Measurements from ENCODE around the gene PIP5K1C.

Gene PIP5K1C

GRCh38 chr19:3620817-3621547 lies 79.3 kb downstream of the PIP5K1C start:
- no peak for DNase-seq (ENCODE audit: low read depth)
- H3K4me3 ChIP-seq (ENCODE audit: low read length): no peak overlapping the region
- no peak for TF ChIP-seq CTCF (conservative IDR thresholded peaks at IDR 0.05; ENCODE audit: low read depth, low read length)

GRCh38 chr19:3620145-3620816 lies 80.0 kb downstream of the PIP5K1C start:
- no peak overlapping the region for H3K4me3 ChIP-seq (ENCODE audit: low read length)
- no peak for TF ChIP-seq CTCF (conservative IDR thresholded peaks at IDR 0.05; ENCODE audit: low read depth, low read length)
- DNase-seq (ENCODE audit: low read depth): no peak

- H3K4me3 ChIP-seq (ENCODE audit: low read length): no peak overlapping the region
- no peak for DNase-seq (ENCODE audit: low read depth)
Observed at GRCh38 chr19:3619631-3620012, 80.6 kb downstream of the PIP5K1C start.

GRCh38 chr19:3618811-3619630 lies 81.2 kb downstream of the PIP5K1C start:
- H3K4me3 ChIP-seq (ENCODE audit: low read length): no peak overlapping the region
- TF ChIP-seq CTCF (conservative IDR thresholded peaks at IDR 0.05; ENCODE audit: low read depth, low read length): no peak
- no peak for DNase-seq (ENCODE audit: low read depth)

More at GRCh38 chr19:3619631-3620012, 80.6 kb downstream of the PIP5K1C start:
- TF ChIP-seq CTCF (conservative IDR thresholded peaks at IDR 0.05; ENCODE audit: low read depth, low read length): no peak

- DNase-seq (ENCODE audit: low read depth): no peak
- no peak overlapping the region for H3K4me3 ChIP-seq (ENCODE audit: low read length)
- TF ChIP-seq CTCF (conservative IDR thresholded peaks at IDR 0.05; ENCODE audit: low read depth, low read length): peak; percentile 84
Observed at GRCh38 chr19:3618144-3618810, 82.0 kb downstream of the PIP5K1C start.

GRCh38 chr19:3617463-3617862 lies 82.8 kb downstream of the PIP5K1C start:
- no peak for DNase-seq (ENCODE audit: low read depth)
- no peak for TF ChIP-seq CTCF (conservative IDR thresholded peaks at IDR 0.05; ENCODE audit: low read depth, low read length)
- no peak overlapping the region for H3K4me3 ChIP-seq (ENCODE audit: low read length)

Measured in retinal pigment epithelial cell (primary cell).